Kidney capillary endothelial cell (primary cell): ENCODE data around the gene DYNC1LI1.
"Not testable (repeated sequence)": the region's sequence is repeated elsewhere in the genome, so short reads cannot be mapped to it uniquely, and the experiment has no call there.

Source experiments
- DNase-seq: peaks from one replicate; pipeline ENCODE4 v3.0.0-alpha.2; 2018; ENCODE audit warnings: low spot score

The DYNC1LI1 gene

DNA sequence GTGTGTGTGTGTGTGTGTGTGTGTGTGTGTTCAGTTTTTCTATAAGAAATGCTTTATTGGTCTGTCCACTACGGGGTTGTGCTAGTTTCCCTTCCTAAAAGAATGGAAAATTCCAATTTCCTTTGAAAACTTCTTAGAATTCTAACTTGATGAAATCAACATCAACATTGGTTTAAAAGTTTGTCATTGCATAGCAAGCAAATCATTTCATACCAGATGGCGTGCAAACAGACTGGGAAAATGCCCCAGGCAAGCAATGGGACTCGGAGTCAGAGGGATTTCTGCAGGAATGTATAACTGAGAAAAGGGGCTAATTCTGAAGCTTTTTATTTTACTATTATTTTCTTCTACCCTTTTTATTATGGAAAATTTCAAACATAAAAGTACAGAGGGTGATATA lies 13.1 kb upstream of the DYNC1LI1 start:
- no peak for DNase-seq

DNA sequence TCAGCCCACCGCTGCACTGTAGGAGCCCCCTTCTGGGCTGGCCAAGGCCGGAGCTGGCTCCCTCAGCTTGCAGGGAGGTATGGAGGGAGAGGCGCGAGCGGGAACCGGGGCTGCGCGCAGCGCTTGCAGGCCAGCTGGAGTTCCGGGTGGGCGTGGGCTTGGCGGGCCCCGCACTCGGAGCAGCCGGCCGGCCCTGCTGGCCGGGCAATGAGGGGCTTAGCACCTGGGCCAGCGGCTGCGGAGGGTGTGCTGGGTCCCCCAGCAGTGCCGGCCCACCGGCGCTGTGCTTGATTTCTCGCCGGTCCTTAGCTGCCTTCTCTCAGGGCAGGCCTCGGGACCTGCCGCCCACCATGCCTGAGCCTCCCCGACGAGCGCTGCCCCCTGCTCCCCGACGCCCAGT lies 8.0 kb upstream of the DYNC1LI1 start:
- not testable (repeated sequence) for DNase-seq

DNA sequence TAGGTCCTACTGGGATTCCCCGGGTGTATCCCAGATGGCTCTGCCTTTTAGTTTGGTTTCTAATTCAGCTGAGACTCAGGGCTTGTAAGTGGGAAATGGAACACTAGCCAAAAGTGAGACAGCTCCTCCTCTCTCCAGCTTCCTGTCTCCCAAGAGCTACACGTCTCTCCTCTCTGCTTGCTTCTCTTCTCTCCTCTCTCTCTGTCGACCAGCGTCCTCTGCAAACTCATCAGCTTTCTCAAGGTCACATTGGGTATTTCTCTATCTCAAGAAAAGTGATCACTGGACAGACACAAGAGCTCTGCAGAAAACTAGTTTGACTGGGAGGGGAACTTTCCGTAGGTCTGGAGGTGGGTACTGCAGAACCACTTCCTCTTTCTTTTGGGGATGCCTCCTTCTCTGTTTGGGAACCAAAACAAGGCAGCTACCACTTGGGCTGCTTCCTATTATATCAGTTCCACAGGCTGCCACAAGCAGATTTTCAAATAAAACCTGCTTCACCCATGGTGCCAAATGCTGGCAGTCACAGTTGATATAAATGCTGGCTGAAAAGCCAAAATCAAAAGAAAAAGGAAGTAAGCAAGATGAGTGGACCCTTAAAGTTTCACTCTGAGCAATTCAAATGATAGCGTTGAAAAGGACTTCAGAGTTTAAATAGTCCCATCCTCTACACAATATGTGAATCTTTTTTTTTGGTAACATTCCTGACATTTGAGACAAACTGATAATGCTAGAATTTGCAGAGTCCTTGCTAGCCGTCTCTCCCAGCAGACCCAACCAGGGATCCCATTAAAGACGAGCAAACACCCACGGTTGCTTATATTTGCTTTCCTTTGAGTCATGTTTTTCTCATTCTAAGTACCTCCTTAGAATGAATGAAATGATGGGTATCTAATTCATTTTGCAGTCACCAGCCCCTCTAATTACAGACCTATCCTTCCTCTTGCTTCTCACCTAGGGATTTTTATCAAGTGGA lies 7.2 kb upstream of the DYNC1LI1 start:
- DNase-seq, result no peak

DNA sequence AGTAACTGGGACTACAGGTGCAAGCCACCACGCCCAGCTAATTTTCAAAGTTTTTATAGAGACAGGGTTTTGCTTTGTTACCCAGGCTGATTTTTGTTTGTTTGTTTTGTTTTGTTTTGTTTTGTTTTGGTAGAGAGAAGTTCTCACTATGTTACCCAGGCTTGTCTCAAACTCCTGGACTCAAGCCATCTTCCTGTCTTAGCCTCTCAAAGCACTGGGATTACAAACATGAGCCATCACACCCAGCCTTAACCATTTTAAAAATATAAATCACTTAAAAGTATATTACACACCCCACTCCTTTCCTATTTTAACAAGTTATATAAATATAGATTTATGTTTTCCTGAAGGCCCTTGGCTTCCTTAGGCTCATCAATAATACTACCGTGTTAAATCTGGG lies 6.5 kb upstream of the DYNC1LI1 start:
- no peak for DNase-seq

DNA sequence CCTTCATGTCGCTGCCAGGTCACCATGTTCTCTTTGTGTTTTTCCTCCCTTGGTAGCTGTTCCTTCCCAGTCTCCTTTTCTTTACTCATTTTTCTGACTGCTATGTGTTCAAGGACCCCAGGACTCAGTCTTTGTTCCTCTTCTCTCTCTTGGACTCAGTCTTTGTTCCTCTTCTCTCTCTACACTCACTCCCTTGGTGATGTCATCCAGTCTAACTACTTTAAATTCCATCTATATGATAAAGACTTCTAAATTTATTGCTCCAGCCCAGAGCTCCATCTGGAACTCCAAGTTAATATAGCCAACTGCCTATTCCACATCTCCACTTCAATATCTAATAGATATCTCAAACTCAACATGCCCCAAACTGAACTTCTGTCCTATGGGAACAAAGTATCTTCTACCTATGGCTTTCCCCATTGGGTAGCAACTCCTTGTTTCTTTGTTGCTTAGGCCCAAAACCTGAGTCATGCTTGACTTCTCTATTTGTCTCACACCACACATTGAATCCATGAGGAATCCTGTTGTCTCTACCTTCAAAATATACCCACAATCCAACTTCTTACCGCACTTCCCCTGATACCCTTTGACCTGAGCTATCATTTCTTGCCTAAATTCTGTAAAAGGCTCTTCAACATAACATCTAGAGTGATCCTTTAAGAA lies 4.9 kb upstream of the DYNC1LI1 start:
- DNase-seq, result no peak

DNA sequence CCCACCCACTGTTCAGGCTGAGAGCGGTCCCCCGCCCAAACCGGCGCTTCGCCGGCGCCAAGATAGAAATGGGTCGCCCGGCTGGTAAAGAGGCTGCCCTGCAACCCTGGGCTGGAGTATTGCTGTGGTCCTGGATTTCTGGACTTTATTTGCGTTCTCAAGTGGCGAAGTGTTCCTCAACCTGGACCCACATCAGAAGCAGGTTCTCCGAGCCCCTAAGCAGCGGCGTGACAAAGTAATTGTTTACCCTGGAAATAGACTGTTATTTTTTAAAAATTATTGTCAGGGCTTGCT lies 481 bp upstream of the DYNC1LI1 start:
- DNase-seq, result no peak

DNA sequence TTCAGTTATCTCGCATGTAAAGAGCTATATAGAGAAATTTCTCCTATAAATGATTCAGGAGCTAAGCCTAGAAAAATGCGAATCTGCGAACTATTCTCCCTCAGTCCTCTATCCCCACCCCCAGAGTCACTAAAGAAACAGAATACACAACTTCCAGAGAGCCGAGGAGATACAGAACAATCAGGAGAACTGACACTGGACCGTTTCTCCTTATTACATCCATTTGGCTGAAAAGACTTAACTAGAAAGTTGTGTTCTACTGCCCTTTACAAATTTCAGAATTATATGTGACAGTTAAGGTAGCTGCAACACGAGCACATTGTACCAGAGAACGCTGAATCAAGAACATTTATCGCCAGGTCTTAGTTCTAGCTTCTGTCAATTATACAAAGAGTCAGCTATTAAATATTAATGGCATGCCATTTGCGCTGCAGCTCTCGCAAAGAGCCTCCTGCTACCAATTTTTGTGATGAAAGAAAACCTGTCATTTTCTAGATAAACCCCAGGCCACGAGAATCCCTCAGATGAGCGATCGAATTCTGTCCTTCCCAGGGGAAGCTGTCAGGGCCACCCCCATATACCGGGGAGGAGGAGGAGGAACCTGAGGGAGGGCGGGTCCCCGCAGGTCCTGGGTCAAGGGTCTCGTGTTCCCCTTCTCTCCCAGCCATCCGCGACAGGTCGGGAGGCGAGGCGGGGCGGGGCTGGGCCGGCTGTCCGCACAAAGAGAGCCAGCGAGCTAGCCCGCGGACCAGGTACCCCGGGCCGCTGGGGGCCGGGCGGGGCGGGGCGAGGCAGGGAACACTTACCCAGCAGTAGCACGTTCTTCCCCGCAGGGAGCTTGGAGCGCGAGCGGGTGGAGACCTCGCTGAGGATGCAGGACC lies 878 bp downstream of the DYNC1LI1 start:
- peak; percentile 24 for DNase-seq

DNA sequence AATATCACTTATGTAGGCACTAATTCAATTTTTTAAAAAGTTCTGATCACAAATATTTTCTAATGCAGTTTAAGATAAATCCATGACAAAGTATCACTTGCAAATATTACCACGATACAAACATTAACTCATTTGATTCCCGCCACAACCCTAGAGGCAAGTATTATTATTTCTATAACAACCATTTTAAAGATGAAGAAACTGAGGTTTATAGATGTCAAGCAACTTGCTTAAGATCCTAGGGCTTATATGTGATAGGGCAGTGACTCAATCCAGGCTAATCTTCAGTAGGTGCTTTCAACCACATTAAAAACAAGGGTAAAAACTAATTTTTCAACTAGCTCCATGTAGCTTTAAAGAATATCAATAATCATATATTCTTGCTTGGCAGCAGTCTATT lies 1.7 kb downstream of the DYNC1LI1 start:
- DNase-seq, result no peak

DNA sequence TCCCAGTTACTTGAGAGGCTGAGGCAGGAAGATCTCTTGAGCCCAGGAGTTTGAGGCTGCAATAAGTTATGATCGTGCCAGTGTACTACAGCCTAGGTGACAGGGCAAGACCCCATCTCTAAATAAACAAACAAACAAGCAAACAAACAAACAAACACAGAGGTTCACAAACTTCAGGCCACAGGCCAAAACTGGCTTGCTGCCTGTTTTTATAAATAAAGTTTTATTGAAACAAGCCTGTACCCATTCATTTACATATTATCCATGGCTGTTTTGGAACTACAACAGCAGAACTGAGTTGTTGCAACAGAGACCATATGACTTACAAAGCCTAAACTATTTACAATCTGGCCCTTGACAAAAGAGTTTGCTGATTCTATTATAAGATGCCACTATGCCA lies 6.5 kb downstream of the DYNC1LI1 start:
- no peak for DNase-seq

DNA sequence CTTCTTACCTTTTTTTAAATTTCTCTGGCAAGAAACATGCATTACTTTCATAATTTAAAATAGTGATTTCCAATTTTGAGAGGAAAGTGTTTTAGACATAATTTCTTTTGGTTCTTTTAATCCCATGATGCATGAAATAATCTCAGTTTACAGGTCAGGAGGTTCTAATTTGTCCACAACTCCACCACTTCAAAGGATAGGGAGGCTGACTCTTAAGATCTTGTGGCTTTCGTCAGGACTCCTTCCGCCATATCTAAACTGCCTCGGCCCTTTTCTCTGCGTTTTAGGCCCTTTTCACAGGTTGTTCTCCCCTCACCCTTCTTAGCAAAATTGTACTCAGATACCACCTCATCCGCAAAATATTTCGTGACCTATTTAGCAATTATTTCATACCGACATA lies 8.0 kb downstream of the DYNC1LI1 start:
- DNase-seq, result no peak

DNA sequence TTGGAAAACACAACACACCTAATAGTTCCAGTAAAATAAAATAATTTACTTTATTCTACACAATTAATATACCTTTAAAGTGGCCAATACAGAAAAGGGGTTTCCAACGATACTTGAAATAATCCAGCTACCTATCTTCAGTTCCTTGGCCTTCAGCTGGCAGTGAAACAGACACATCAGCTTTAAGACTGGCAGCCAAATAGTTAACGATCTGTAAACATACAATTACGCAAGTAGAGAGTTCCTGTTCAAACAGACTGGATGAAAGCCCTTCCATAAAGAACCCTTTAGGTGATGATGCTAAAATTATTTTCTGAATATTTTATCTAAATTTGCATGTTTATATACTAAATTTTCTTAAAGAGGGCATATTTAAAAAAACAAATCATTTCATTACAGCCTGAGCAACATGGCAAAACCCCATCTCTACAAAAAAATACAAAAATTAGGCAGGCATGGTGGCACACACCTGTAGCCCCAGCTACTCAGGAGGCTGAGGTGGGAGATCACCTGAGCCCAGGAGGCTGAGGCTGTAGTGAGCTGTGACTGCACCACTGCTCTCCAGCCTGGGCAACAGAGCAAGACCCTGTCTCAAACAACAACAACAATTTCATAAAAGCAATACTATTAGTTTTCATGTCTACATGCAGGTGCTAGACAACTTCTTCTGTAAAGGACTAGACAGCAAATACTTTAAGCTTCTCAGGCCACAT lies 12.9 kb downstream of the DYNC1LI1 start:
- DNase-seq, result no peak

DNA sequence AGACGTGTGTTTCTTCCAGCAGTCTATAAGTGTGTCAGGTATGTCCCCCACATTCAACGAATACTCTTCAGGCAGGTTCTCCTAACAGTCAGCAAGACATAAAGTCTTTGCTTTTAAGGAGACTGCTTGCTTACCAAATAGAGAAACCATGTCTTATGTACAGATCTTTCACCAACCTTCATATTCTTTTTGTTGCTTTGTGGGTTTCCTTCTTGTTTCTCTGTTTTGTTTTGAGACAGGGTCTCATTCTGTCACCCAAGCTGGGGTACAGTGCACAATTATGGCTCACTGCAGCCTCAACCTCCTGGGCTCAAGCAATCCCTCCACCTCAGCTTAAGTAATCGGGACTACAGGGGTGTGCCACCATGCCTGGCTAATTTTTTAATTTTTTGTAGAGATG lies 14.3 kb downstream of the DYNC1LI1 start:
- DNase-seq, result no peak

DNA sequence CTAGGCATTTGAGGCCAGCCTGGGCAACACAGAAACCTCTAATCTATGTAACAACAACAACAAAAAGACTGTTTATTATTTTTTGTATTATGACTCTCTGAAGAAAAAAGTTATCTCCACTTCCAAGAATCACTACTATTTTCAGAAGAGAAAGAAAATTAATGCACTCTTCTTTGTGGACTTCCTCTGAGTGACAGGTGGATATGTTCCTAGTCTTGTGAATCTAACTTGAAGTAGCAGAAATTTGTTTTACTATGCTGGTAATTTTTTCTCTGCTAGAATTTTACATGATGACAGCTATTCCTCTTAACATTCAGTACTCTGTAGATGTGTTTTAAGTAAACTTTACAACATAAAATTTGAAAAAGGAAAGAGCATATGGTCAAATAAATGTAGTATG lies 16.7 kb downstream of the DYNC1LI1 start:
- no peak for DNase-seq

DNA sequence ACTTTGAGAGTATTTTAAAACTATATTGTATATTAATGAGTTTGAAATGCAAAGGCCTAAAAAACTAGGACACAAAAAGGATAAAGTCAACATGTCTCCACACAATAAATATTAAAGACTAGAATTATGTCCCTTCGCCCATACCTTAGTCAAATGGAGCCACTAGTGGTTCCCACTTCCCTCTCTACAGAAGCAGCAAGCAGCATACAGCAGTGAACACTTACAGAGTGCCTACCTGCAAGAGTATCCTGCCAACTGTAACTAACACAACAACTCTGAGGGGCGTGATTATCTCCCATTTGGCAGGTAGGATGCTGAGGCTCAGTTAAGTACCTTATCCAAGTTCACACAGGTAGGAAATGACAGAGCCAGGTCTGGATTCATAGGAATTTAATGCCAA lies 17.2 kb downstream of the DYNC1LI1 start:
- DNase-seq, result no peak

DNA sequence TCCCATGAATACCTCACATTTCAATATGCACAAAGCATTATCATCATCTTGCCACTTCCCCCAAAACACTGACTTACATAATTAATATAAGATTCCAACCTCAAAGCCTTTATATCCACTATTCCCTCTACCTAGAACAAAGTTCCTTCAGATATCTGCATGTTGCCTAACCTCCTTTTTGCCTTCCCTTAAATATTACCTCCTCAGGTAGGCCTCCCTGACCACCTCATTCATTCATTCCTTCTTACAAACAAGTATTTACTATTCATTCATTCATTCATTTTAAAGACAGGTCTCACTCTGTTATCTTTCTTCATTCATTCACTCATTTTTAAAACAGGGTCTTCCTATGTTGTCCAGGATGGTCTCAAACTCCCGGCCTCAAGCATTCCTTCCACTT lies 18.6 kb downstream of the DYNC1LI1 start:
- no peak for DNase-seq

DNA sequence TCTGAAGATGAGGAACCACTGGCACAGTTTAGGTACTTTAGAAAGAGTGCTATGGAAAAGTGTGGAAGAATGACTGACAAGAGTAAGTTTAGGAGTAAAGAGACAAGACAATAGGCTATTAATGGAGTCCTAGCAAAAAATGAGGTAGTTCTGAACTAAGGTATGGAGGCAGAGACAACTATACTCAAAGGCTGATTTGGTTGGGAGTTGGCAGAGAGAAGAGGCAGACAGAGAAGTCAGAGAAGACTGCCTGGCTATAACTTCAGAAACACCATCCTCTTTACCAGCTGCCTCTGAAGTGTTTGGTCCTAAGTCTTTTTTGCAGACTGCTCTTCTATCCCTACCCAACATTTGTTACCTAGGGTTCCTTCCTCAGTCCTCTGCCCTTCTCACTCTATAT lies 19.2 kb downstream of the DYNC1LI1 start:
- no peak for DNase-seq

DNA sequence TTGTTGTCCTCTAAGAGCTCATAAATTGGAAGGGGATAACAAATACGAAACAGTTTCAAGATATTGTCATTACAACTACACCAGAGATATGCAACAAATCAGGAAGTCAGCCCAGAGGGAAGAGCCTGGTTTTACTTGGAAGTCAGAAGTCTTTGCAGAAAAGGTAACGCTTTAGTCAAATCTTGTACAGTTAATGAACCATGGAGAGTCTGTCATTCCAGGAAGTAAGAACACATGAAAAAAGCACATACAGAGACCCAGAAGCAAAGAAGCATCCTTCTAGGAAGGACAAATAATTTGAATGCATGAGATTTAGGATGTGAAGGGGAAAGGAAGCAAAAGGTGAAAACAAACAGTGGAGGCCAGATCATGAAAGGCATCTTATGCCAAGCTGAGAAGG lies 19.6 kb downstream of the DYNC1LI1 start:
- DNase-seq, result no peak

DNA sequence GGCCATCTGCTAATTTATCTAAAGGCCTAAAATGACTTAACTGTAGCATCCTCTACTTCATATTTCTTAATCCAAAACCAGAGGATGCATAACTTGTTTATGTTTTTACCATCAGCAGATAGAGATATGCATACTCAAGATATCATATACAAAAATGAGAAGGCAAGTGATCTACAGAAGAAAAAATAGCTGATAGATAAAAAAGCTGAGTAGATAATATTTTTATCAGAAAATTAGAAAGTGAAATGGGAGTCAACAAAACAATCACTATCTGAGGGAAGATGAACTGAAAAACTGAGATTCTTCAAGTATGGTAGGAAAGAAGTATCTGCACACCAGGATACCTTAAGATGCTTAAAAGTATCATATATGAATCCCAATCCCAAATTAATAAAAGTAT lies 25.4 kb downstream of the DYNC1LI1 start:
- no peak for DNase-seq

DNA sequence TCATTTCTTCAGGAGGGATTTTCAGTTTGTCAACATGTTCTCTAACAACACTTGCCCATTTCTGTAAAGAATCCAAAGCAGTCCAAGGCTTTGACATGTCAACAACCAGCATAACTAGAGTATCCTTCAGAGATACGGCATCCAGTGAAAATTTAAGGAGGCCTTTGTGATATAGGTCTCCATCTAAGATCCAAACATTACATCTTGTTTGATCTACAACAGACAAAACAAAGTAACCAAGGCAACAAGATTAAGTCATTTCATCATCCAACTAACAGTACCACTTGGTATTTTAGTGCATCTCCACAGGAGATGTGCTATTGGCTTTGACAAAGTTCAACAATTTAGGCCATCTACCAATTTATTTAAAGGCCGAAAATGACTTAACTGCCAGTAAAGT lies 25.8 kb downstream of the DYNC1LI1 start:
- no peak for DNase-seq

DNA sequence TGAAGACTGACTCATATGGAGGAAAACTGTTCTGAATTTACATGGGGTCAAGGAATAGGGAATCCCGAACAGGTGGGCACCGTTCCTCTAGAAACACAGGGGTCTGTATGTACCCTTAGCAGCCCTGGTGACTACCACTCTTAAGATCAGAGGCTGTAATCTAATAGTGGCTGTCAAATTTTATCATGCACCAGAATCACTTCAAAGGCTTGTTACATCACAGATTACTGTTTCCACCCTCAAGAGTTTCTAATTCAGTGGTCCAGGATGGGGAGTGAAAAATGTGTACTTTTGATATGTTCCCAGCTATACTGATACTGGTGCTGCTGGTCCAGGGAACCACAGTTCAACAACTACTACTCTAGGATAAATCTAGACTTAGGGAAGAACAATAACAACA lies 27.9 kb downstream of the DYNC1LI1 start:
- no peak for DNase-seq

DNA sequence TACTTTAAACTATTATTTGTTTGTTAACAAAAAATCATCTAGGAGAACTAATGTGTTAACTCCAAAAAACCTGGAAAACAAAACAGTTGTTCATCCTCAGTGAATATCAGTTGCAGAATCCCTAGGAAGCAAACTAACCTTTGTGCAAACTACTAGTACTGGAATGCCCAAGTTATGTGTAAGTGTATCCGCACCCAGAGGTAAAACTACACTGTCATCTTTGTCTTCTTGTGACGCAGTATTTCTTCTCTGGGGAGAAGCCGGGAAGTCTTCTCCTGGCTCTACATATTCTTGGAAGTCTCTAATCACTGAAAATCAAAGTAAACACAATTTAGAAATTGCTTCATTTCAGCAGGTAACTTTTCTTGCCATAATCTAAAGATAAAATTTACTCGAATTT lies 29.8 kb downstream of the DYNC1LI1 start:
- DNase-seq, result no peak

DNA sequence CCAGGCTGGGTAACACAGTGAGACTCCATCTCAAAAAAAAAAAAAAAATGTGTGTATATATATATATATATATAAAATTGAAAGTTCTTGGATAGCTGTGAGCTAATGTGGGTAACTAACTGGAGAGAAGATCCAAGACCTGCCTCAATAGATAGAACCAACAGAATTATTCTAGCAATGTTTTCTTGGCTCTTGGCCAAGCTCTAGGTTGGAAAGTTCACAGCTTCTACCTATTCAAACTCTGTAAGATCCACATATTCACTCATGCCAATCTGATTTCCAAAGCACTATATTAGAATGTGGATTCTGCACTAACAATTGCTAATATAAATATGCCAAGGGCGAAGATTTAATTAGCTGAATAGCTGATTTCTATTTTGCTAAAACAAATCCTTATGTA lies 38.2 kb downstream of the DYNC1LI1 start:
- no peak for DNase-seq
